ENCODE measurements around the gene EPX.

The EPX gene

GRCh38 chr17:58249270-58250133, 57.0 kb downstream of the EPX start:
- ChIA-PET POLR2A (ENCODE audit: low non-redundant PET) (no interaction called here), CTCF (interaction anchor here (0.5 to 1.4 kb wide), 28 partner anchors 9 to 1394 kb away, joined by 3 to 7 read pairs (median 4); partner anchors contain the start of genes LPO and MKS1)
- peak; percentile 82 for DNase-seq (ENCODE audit: low spot score)
- no peak overlapping the region for H3K27ac ChIP-seq
- TF ChIP-seq CTCF (conservative IDR thresholded peaks at IDR 0.05; ENCODE audit: low read depth): peak; percentile 97

GRCh38 chr17:58250344-58251011, 58.0 kb downstream of the EPX start:
- POLR2A ChIA-PET (ENCODE audit: low non-redundant PET): no interaction called here
- no peak overlapping the region for H3K27ac ChIP-seq
- no peak for DNase-seq (ENCODE audit: low spot score)
- no peak for TF ChIP-seq CTCF (conservative IDR thresholded peaks at IDR 0.05; ENCODE audit: low read depth)
- CTCF ChIA-PET: interaction anchor here (0.5 to 1.4 kb wide), 20 partner anchors 8 to 351 kb away, joined by 3 to 7 read pairs (median 4); partner anchors contain the start of genes LPO and MKS1

- POLR2A ChIA-PET (ENCODE audit: low non-redundant PET): no interaction called here
Observed at GRCh38 chr17:58252141-58252540, 59.6 kb downstream of the EPX start.

GRCh38 chr17:58253082-58253481, 60.6 kb downstream of the EPX start:
- TF ChIP-seq CTCF (conservative IDR thresholded peaks at IDR 0.05; ENCODE audit: low read depth): no peak
- no peak overlapping the region for H3K27ac ChIP-seq
- no peak for DNase-seq (ENCODE audit: low spot score)
- ChIA-PET POLR2A (ENCODE audit: low non-redundant PET) (no interaction called here), CTCF (no interaction called here)

More at GRCh38 chr17:58252141-58252540, 59.6 kb downstream of the EPX start:
- TF ChIP-seq CTCF (conservative IDR thresholded peaks at IDR 0.05; ENCODE audit: low read depth): no peak
- no peak for DNase-seq (ENCODE audit: low spot score)
- CTCF ChIA-PET: interaction anchor here (0.6 kb wide), 2 partner anchors 8 to 179 kb away, joined by 3 to 5 read pairs; no protein-coding TSS in a partner anchor
- no peak overlapping the region for H3K27ac ChIP-seq
